Ascending aorta (tissue), 2 donors: ENCODE measurements around the gene USP40. TPM values are rescaled to one million over a fixed set of nuclear protein-coding genes. Genes with fewer than 3 reads are reported as not detected.
A peak's percentile ranks its signal among the peaks of the same experiment; 100 is the strongest.

ENCODE experiments used
- DNase-seq, 2 donors: peaks; one replicate each; pipeline ENCODE4 v3.0.0-alpha.2; 2019; ENCODE audit warnings: low spot score in 2 of 2
- H3K27ac ChIP-seq, 2 donors: fragments of 200-600 bp; sonication (generic); one replicate each; pipeline ENCODE4 v1.5.1; 2016 to 2017; ENCODE audit warnings: mild to moderate bottlenecking in 1 of 2
- H3K27me3 ChIP-seq: fragments of 200-600 bp; sonication (generic); one replicate; pipeline ENCODE4 v1.5.1; 2017
- H3K36me3 ChIP-seq, 2 donors: fragments of 200-600 bp; sonication (generic); one replicate each; pipeline ENCODE4 v1.5.1; 2016
- H3K4me1 ChIP-seq, 2 donors: fragments of 200-600 bp; sonication (generic); one replicate each; pipeline ENCODE4 v1.5.1; 2016 to 2017; ENCODE audit warnings: mild to moderate bottlenecking in 1 of 2
- H3K4me3 ChIP-seq, 2 donors: fragments of 200-600 bp; sonication (generic); one replicate each; pipeline ENCODE4 v1.5.1; 2016 to 2017; ENCODE audit warnings: mild to moderate bottlenecking in 1 of 2
- H3K9me3 ChIP-seq, 2 donors: fragments of 200-600 bp; sonication (generic); one replicate each; pipeline ENCODE4 v1.5.1; 2016
- intact Hi-C: fragments of 100-400 bp; cut with DNase I; formaldehyde crosslinking; loops from one replicate; pipeline ENCODE4 v1.15.1; 2023
- total RNA-seq: library from RNA; depleted of rRNA; stranded (reverse); fragments of >200 nt; gene quantifications from one replicate; pipeline ENCODE4 v1.1.0, GENCODE V29; 2016
- TF ChIP-seq, protein P1 (sequence below), 3 experiments: fragments of 200-600 bp in 2 of 3; fragments of 450-650 bp in 1 of 3; sonication (generic) in 2 of 3; IDR thresholded peaks; one replicate each; pipeline ENCODE4 v1.5.1; 2016 to 2019; ENCODE audit warnings: antibody characterized with exemption in 3 of 3, mild to moderate bottlenecking in 1 of 3, moderate library complexity in 1 of 3

Gene USP40
- total RNA-seq, 1 donor from 2014 or later, result 42.7 TPM

DNA sequence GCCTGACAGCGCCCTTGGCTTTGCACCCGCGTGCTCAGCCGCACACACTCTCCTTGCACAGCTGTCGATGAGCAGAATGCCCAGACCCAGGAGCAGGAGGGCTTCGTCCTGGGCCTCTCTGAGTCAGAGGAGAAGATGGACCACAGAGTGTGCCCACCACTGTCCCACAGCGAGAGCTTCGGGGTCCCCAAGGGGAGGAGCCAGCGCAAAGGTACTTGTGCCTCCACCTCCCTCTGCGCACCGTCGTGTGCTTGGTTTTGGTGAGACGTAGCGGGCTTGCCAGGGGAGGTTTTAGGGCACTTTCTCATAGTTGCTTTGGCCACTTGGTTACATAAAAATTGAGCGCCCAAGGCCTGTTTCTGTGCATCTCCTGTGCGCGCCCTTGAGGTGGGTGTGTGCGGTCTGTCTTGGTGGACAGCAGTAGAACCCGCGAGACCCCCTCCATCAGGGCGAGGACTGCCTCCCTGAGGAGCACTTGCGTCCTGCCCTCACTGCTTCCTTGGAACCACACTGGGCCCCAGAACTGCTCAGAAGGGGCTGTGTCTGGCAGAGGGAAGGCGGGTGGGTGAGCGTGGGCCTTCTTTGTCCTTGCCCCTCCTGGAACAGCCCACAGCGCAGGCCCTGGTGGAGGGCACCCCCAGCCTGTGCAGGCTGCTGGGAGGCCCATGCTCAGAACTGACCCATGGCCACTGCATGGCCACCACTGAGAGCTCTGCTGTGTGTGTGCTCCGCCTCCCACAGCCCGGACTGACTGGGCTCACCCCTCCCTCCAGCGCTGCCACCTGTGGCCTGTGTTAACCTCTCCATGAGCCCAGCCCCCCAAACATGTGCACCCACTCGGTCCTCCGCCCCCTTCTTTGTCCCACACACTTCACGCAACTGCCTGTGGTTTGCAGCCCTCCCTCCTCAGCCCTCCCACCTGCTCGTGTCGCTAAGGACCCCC, 116.4 kb downstream of the USP40 start:
- DNase-seq, result peak; percentile 5 to 58
- Histone ChIP-seq H3K4me3 (no peak overlapping the region), H3K27me3 (no peaks in the 10 kb centered on the region), H3K4me1 (no peaks in the 10 kb centered on the region), H3K9me3 (no peaks in the 10 kb centered on the region), H3K36me3 (peaks cover 89 to 100% of the 10 kb centered on the region in 2 donors), H3K27ac (no peak overlapping the region)
- TF ChIP-seq, protein P1, sequence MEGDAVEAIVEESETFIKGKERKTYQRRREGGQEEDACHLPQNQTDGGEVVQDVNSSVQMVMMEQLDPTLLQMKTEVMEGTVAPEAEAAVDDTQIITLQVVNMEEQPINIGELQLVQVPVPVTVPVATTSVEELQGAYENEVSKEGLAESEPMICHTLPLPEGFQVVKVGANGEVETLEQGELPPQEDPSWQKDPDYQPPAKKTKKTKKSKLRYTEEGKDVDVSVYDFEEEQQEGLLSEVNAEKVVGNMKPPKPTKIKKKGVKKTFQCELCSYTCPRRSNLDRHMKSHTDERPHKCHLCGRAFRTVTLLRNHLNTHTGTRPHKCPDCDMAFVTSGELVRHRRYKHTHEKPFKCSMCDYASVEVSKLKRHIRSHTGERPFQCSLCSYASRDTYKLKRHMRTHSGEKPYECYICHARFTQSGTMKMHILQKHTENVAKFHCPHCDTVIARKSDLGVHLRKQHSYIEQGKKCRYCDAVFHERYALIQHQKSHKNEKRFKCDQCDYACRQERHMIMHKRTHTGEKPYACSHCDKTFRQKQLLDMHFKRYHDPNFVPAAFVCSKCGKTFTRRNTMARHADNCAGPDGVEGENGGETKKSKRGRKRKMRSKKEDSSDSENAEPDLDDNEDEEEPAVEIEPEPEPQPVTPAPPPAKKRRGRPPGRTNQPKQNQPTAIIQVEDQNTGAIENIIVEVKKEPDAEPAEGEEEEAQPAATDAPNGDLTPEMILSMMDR (IDR thresholded peaks at IDR 0.05), result no peak
- intact Hi-C loops, result loop anchor here (5.0 to 10.0 kb wide), 2 partner anchors 165 to 262 kb away; partner anchors contain the start of gene UGT1A5

DNA sequence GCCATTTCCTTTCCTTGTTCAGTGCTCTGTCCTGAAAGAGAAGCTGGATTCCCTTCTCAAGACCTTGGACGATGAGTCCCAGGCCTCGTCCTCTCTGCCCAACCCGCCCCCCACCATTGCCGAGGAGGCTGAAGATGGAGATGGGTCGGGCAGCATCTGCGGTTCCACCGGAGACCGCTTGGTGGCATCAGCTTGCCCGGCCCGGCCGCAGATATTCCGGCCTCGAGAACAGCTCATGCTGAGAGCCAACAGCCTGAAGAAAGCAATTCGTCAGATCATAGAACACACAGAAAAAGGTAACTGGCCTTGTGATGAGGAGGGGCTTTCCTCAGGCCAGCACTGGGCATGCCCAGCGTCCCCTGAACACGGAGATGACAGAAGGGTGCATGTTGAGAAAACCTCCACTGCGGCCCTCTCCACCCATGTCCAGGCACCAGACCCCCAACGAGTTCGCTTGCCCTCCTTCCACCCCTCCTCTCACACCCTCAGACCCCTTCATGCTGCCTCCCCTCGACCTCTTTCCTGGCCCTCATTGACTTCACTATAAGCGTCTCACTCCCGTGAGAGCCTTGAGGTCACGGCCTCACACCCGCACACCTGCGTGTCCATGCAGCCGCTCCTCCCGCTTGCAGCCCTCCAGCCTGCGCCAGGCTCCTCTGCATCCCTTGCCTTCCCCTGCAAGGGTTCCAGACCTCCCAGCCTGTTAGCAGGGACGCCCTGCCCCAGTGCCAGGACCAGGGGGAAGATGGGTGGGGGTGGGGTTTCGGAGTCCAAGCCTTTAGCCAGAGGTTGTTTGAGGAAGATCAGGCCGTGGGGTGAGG, 117.3 kb downstream of the USP40 start:
- DNase-seq, result peak; percentile 7 to 63
- peaks cover 87 to 100% of the 10 kb centered on the region in 2 donors for H3K36me3 ChIP-seq
- H3K4me1 ChIP-seq, result no peaks in the 10 kb centered on the region
- intact Hi-C loops, result loop anchor here (5.0 to 10.0 kb wide), 2 partner anchors 164 to 263 kb away; partner anchors contain the start of gene UGT1A5
- H3K9me3 ChIP-seq, result no peaks in the 10 kb centered on the region
- TF ChIP-seq, protein P1 (IDR thresholded peaks at IDR 0.05), result peak; percentile 18 to 73 (median 54)
- no peak overlapping the region for H3K4me3 ChIP-seq
- no peaks in the 10 kb centered on the region for H3K27me3 ChIP-seq
- no peak overlapping the region for H3K27ac ChIP-seq

DNA sequence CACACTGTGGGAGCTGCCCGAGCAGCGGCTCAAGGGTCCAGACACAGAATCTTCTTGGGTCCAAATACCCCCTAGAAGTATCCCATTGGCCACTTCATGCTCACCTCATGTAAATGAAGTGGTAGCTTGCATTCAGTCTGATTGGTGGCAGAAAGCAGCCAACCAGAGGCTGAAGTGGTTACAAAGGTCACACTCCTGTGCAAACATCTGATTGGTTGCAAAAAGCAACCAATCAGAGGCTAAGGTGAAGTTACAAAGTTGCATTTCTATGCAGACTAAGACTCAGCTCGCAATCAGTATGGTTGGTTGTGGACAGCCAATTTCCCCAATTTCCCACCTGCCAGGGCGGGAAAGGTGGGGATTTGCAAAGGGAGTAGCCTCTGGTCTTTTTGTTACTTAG, 118.0 kb downstream of the USP40 start:
- peak in 1 of 2 donors; percentile 3 for DNase-seq
- TF ChIP-seq, protein P1 (IDR thresholded peaks at IDR 0.05), result no peak
- no peaks in the 10 kb centered on the region for H3K4me1 ChIP-seq
- peaks cover 82 to 100% of the 10 kb centered on the region in 2 donors for H3K36me3 ChIP-seq
- no peaks in the 10 kb centered on the region for H3K27me3 ChIP-seq
- intact Hi-C loops, result loop anchor here (5.0 to 10.0 kb wide), 2 partner anchors 164 to 264 kb away; partner anchors contain the start of gene UGT1A5
- H3K27ac ChIP-seq, result no peak overlapping the region
- no peaks in the 10 kb centered on the region for H3K9me3 ChIP-seq
- no peak overlapping the region for H3K4me3 ChIP-seq

DNA sequence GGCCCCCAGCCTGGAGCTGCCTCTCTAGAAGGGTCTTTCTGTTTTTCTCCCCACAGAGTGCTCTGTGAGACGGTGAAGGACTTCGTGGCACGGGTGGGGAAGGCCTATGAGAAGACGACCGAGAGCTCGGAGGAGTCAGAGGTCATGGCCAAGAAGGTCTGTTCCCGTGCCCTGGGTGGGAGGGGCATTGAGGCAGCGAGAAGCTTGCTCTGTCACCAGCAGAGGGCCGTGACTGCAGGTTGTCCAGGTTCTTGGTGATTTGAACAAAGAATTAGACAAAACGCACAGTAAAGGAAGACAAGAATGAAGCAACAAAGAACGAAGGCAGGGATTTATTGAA, 118.4 kb downstream of the USP40 start:
- H3K27me3 ChIP-seq, result no peaks in the 10 kb centered on the region
- peaks cover 78 to 96% of the 10 kb centered on the region in 2 donors for H3K36me3 ChIP-seq
- H3K9me3 ChIP-seq, result no peaks in the 10 kb centered on the region
- DNase-seq, result no peak
- no peak overlapping the region for H3K27ac ChIP-seq
- TF ChIP-seq, protein P1 (IDR thresholded peaks at IDR 0.05), result peak in 1 of 3 experiments; percentile 10
- no peaks in the 10 kb centered on the region for H3K4me1 ChIP-seq
- H3K4me3 ChIP-seq, result no peak overlapping the region
- intact Hi-C loops, result loop anchor here (5.0 to 10.0 kb wide), 2 partner anchors 163 to 264 kb away; partner anchors contain the start of gene UGT1A5

DNA sequence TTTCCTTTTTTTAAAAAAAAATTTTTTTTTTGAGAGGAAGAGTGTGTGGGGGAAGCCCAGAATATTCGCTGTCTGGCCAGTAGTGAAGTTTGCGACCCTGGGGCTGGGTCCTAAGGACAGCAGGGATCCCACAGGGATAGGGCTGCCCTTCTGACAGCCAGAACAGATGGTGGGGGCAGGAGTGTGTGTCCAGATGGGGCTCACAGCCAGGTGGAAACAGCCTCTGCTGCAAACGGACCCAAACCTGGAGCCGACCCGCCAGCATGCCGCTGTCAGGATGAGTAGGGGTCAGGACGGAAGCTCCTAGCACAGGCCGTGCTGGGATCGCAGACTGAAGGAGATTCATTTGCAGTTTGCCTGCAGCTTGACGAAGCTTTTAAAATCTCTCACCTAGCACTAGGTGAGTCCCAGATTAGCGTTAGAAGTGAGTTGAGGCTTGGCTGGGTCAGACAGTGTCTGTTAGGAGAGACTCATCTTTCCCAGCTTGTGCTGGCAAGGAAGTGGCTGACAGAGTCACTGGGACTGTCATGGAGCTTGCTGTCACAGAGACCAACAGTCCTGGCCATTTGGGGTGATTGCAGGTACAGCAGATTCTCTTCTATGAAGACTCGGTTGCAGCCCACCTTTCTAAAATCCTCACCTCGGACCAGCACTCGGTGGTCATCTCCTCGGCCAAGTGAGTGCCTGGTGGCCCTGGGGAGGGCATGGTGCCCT, 118.9 kb downstream of the USP40 start:
- Histone ChIP-seq H3K4me3 (no peak overlapping the region), H3K36me3 (peaks cover 72 to 91% of the 10 kb centered on the region in 2 donors), H3K9me3 (no peaks in the 10 kb centered on the region), H3K27ac (no peak overlapping the region), H3K27me3 (no peaks in the 10 kb centered on the region), H3K4me1 (no peaks in the 10 kb centered on the region)
- intact Hi-C loops, result loop anchor here (5.0 to 10.0 kb wide), 2 partner anchors 163 to 265 kb away; partner anchors contain the start of gene UGT1A5
- peak in 1 of 2 donors; percentile 41 for DNase-seq
- TF ChIP-seq, protein P1 (IDR thresholded peaks at IDR 0.05), result no peak
